Neural cell (in vitro differentiated cells): ENCODE data around the gene KRTAP10-5.
"Not testable (repeated sequence)": the region's sequence is repeated elsewhere in the genome, so short reads cannot be mapped to it uniquely, and the experiment has no call there.

Source experiments
- CTCF ChIP-seq: fragments of 450-650 bp; IDR thresholded peaks from 2 replicates; pipeline ENCODE4 v1.5.1; 2014; ENCODE audit warnings: antibody characterized with exemption, mild to moderate bottlenecking, moderate library complexity; ENCODE audit not compliant: poor library complexity, severe bottlenecking
- MXI1 ChIP-seq: fragments of 450-650 bp; conservative IDR thresholded peaks from 2 replicates; pipeline ENCODE4 v1.6.1; 2014; ENCODE audit warnings: antibody characterized with exemption, mild to moderate bottlenecking; ENCODE audit not compliant: poor library complexity, severe bottlenecking
- REST ChIP-seq: IDR thresholded peaks from 2 replicates; pipeline ENCODE4 v1.6.1; 2012; ENCODE audit warnings: borderline replicate concordance

- not testable (repeated sequence) for TF ChIP-seq CTCF, REST, MXI1
Observed at GRCh38 chr21:44627181-44627822, 46.9 kb upstream of the KRTAP10-5 start.
